Measurements from ENCODE around the gene IFT20. TPM values are rescaled to one million over a fixed set of nuclear protein-coding genes. Genes with fewer than 3 reads are reported as not detected.

The IFT20 gene
- total RNA-seq: 33.9 TPM

GRCh38 chr17:28335201-28335958, at the start of gene IFT20, which contains the start of gene TNFAIP1:
IFT20 (minus strand) TSS chr17:28335472; CDS start chr17:28331985, 3,487 bp downstream.
TNFAIP1 (plus strand) TSS chr17:28335761; CDS start chr17:28339522, 3,761 bp downstream.
- no peaks in the 10 kb centered on the region for H3K27me3 ChIP-seq (ENCODE audit: insufficient read depth, low read length)
- H3K4me3 ChIP-seq (ENCODE audit: low read length): peak within 1 kb of the TSS; percentile 53
- no peaks in the 10 kb centered on the region for H3K9me3 ChIP-seq (ENCODE audit: low read depth, low read length)
- peaks cover 34% of the 10 kb centered on the region for H3K4me1 ChIP-seq (ENCODE audit: insufficient read depth, low read length)

- Histone ChIP-seq H3K4me1 (ENCODE audit: insufficient read depth, low read length) (peaks cover 30% of the 10 kb centered on the region), H3K4me3 (ENCODE audit: low read length) (peak overlapping the region; percentile 60), H3K9me3 (ENCODE audit: low read depth, low read length) (no peaks in the 10 kb centered on the region), H3K27me3 (ENCODE audit: insufficient read depth, low read length) (peaks cover 8% of the 10 kb centered on the region)
Observed at GRCh38 chr17:28385037-28385400, 49.7 kb upstream of the IFT20 start.

- Histone ChIP-seq H3K4me1 (ENCODE audit: insufficient read depth, low read length) (peaks cover 30% of the 10 kb centered on the region), H3K9me3 (ENCODE audit: low read depth, low read length) (no peaks in the 10 kb centered on the region), H3K4me3 (ENCODE audit: low read length) (peak overlapping the region; percentile 60), H3K27me3 (ENCODE audit: insufficient read depth, low read length) (peaks cover 8% of the 10 kb centered on the region)
Observed at GRCh38 chr17:28384281-28385036, 49.2 kb upstream of the IFT20 start.

GRCh38 chr17:28381141-28381825, 46.0 kb upstream of the IFT20 start:
- Histone ChIP-seq H3K4me1 (ENCODE audit: insufficient read depth, low read length) (peaks cover 30% of the 10 kb centered on the region), H3K4me3 (ENCODE audit: low read length) (no peak overlapping the region), H3K27me3 (ENCODE audit: insufficient read depth, low read length) (peaks cover 8% of the 10 kb centered on the region), H3K9me3 (ENCODE audit: low read depth, low read length) (no peaks in the 10 kb centered on the region)

- Histone ChIP-seq H3K9me3 (ENCODE audit: low read depth, low read length) (no peaks in the 10 kb centered on the region), H3K4me1 (ENCODE audit: insufficient read depth, low read length) (peaks cover 22% of the 10 kb centered on the region), H3K27me3 (ENCODE audit: insufficient read depth, low read length) (peaks cover 8% of the 10 kb centered on the region), H3K4me3 (ENCODE audit: low read length) (no peak overlapping the region)
Observed at GRCh38 chr17:28379814-28380801, 44.8 kb upstream of the IFT20 start.

GRCh38 chr17:28372945-28373274, 37.6 kb upstream of the IFT20 start:
- Histone ChIP-seq H3K4me3 (ENCODE audit: low read length) (no peak overlapping the region), H3K27me3 (ENCODE audit: insufficient read depth, low read length) (peaks cover 12% of the 10 kb centered on the region), H3K4me1 (ENCODE audit: insufficient read depth, low read length) (peaks cover 22% of the 10 kb centered on the region), H3K9me3 (ENCODE audit: low read depth, low read length) (no peaks in the 10 kb centered on the region)

GRCh38 chr17:28372203-28372944, 37.1 kb upstream of the IFT20 start:
- peaks cover 22% of the 10 kb centered on the region for H3K4me1 ChIP-seq (ENCODE audit: insufficient read depth, low read length)
- peak overlapping the region; percentile 45 for H3K4me3 ChIP-seq (ENCODE audit: low read length)
- peaks cover 12% of the 10 kb centered on the region for H3K27me3 ChIP-seq (ENCODE audit: insufficient read depth, low read length)
- H3K9me3 ChIP-seq (ENCODE audit: low read depth, low read length): no peaks in the 10 kb centered on the region

GRCh38 chr17:28371245-28372202, 36.3 kb upstream of the IFT20 start, which contains the start of gene SARM1:
SARM1 (plus strand) TSS chr17:28371694; CDS start chr17:28372033, 339 bp downstream.
- Histone ChIP-seq H3K4me1 (ENCODE audit: insufficient read depth, low read length) (peaks cover 22% of the 10 kb centered on the region), H3K4me3 (ENCODE audit: low read length) (peak within 1 kb of the TSS; percentile 45), H3K9me3 (ENCODE audit: low read depth, low read length) (no peaks in the 10 kb centered on the region), H3K27me3 (ENCODE audit: insufficient read depth, low read length) (peaks cover 12% of the 10 kb centered on the region)

- Histone ChIP-seq H3K9me3 (ENCODE audit: low read depth, low read length) (no peaks in the 10 kb centered on the region), H3K4me3 (ENCODE audit: low read length) (no peak overlapping the region), H3K4me1 (ENCODE audit: insufficient read depth, low read length) (peaks cover 22% of the 10 kb centered on the region), H3K27me3 (ENCODE audit: insufficient read depth, low read length) (peaks cover 12% of the 10 kb centered on the region)
Observed at GRCh38 chr17:28370744-28371103, 35.5 kb upstream of the IFT20 start.

GRCh38 chr17:28370035-28370743, 34.9 kb upstream of the IFT20 start, which contains the start of gene VTN:
VTN (minus strand) TSS chr17:28370307; CDS start chr17:28370203, 104 bp downstream.
- Histone ChIP-seq H3K9me3 (ENCODE audit: low read depth, low read length) (no peaks in the 10 kb centered on the region), H3K4me3 (ENCODE audit: low read length) (no peak within 1 kb of the TSS), H3K4me1 (ENCODE audit: insufficient read depth, low read length) (peaks cover 22% of the 10 kb centered on the region), H3K27me3 (ENCODE audit: insufficient read depth, low read length) (peaks cover 12% of the 10 kb centered on the region)

- no peaks in the 10 kb centered on the region for H3K9me3 ChIP-seq (ENCODE audit: low read depth, low read length)
- H3K4me1 ChIP-seq (ENCODE audit: insufficient read depth, low read length): peaks cover 22% of the 10 kb centered on the region
- H3K27me3 ChIP-seq (ENCODE audit: insufficient read depth, low read length): peaks cover 12% of the 10 kb centered on the region
- H3K4me3 ChIP-seq (ENCODE audit: low read length): no peak overlapping the region
Observed at GRCh38 chr17:28369684-28370034, 34.4 kb upstream of the IFT20 start.

- H3K4me1 ChIP-seq (ENCODE audit: insufficient read depth, low read length): peaks cover 22% of the 10 kb centered on the region
- no peak overlapping the region for H3K4me3 ChIP-seq (ENCODE audit: low read length)
- H3K27me3 ChIP-seq (ENCODE audit: insufficient read depth, low read length): peaks cover 12% of the 10 kb centered on the region
- no peaks in the 10 kb centered on the region for H3K9me3 ChIP-seq (ENCODE audit: low read depth, low read length)
Observed at GRCh38 chr17:28368915-28369683, 33.8 kb upstream of the IFT20 start.
